ENCODE measurements around the gene JADE1. TPM values are rescaled to one million over a fixed set of nuclear protein-coding genes. Genes with fewer than 3 reads are reported as not detected.

Gene JADE1
- total RNA-seq, 2 experiments from 2014 or later, result 43.1 to 64.0 TPM

DNA sequence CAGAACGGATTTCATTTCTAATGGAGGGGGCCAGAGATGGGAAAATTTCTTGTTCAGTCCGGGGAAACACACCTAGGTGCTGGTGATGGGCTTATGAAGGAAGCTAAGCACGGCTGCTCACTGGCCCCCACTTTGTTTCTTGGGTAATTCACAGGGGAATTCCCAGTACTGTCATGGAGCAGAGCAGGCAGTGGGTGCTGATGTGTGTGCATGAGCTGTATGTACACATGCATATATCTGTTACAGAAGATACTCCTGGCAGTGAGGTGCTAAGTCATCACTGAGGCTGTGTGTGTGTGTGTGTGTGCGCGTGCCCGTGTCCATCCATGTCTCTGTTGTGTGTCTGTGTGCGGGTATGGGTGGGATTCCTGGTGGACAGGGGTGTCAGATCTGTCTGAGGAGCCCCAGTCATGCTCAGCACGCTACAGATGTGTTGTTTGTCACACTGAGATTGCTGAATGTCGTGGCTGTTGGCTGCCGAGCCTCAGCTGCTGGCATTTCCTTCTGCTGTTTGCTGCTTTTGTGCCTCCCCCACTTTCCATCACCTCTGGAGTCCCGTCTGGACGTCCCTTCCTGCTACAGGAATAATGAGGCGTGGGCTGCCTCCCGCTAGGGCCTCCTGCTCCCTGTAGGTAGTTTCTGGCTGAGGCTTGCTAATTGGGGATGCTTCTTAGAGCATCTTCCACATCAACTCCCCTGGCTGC lies 53.3 kb downstream of the JADE1 start:
- no TSS peak for BruUV-seq (replicated peaks)
- peak overlapping the region; percentile 28 for H3K27ac ChIP-seq (ENCODE audit: low read depth, low read length, poor library complexity, severe bottlenecking)
- H3K4me1 ChIP-seq (ENCODE audit: insufficient read depth, low read length, poor library complexity, severe bottlenecking), result peaks cover 5% of the 10 kb centered on the region
- H3K9me2 ChIP-seq (ENCODE audit: insufficient read depth, low read length), result no peaks in the 10 kb centered on the region
- peaks cover 11% of the 10 kb centered on the region; the same call in 1 of the 2 replicates for H3K79me2 ChIP-seq (ENCODE audit: insufficient read depth, low read depth, low read length)
- H2AFZ ChIP-seq (ENCODE audit: low read length), result no peak overlapping the region
- CTCF ChIA-PET (ENCODE audit: unreplicated experiment), result no interaction called here
- no peaks in the 10 kb centered on the region for H3K9me3 ChIP-seq (ENCODE audit: low read length)
- TF ChIP-seq, protein P1, sequence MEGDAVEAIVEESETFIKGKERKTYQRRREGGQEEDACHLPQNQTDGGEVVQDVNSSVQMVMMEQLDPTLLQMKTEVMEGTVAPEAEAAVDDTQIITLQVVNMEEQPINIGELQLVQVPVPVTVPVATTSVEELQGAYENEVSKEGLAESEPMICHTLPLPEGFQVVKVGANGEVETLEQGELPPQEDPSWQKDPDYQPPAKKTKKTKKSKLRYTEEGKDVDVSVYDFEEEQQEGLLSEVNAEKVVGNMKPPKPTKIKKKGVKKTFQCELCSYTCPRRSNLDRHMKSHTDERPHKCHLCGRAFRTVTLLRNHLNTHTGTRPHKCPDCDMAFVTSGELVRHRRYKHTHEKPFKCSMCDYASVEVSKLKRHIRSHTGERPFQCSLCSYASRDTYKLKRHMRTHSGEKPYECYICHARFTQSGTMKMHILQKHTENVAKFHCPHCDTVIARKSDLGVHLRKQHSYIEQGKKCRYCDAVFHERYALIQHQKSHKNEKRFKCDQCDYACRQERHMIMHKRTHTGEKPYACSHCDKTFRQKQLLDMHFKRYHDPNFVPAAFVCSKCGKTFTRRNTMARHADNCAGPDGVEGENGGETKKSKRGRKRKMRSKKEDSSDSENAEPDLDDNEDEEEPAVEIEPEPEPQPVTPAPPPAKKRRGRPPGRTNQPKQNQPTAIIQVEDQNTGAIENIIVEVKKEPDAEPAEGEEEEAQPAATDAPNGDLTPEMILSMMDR (conservative IDR thresholded peaks at IDR 0.05; ENCODE audit: low read length), result no peak
- no peak for TF ChIP-seq EZH2phosphoT487 (IDR thresholded peaks at IDR 0.05; ENCODE audit: borderline replicate concordance, low read depth, low read length)
- DNase-seq (ENCODE audit: low spot score), result no peak
- POLR2A ChIA-PET, result interaction anchor here (0.6 to 1.1 kb wide), 4 partner anchors 12 to 34 kb away, joined by 3 to 4 read pairs (median 3); no protein-coding TSS in a partner anchor
- peaks cover 100% of the 10 kb centered on the region for H3K36me3 ChIP-seq (ENCODE audit: insufficient read depth, low read length)
- intact Hi-C loops (cut with micrococcal nuclease; ENCODE audit: unreplicated experiment), result loop anchor here (1.0 to 5.0 kb wide), 5 partner anchors 35 to 671 kb away; partner anchors contain the start of gene JADE1
- 0 out of 2 replicates have a peak, but pooled peaks cover 11% of the 10 kb centered on the region for H4K20me1 ChIP-seq (ENCODE audit: insufficient read depth, low read length)
- no peak overlapping the region for H3K4me3 ChIP-seq (ENCODE audit: low read depth, low read length, poor library complexity, severe bottlenecking)
- H3K4me2 ChIP-seq (ENCODE audit: low read length), result no peak overlapping the region

DNA sequence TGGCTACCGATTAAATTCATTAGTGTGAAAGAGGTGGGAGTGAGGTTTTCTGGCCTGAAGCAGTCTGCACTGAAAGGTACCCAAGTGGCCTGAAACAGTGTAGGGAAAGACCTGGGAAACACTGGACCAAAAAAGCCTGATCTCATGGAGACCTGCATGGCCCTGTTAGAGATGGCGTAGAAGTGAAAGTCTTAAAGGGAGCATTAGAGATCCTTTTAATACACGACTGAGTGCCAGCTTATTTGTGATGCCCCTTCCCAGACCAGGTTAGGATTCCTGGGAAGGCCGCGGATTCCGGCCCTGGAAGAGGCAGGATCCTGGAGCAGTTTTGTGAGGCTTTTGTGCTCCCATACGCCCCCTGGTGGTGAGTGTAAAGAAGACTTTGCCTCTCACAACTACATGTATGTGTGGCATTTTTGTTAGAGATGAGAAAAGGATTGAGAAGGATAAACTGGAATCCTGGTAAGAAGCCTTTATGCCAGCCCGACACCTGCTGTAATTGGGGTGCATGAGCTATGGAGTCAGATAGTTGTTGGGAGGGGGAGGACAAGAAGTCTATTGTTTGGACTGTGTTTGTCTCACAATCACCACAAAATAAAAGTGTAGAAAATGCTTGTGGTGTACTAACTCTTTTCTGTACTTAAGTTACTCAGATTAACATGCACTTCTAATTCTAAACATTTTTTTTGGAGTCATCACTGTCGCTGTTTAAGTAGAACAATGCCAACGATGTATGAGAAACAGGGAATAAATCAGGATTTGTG lies 54.0 kb downstream of the JADE1 start:
- ChIA-PET POLR2A (interaction anchor here (0.6 to 1.0 kb wide), 2 partner anchors 23 to 24 kb away, joined by 3 read pairs; no protein-coding TSS in a partner anchor), CTCF (ENCODE audit: unreplicated experiment) (interaction anchor here (0.6 kb wide), 1 partner anchor 291 kb away, joined by 4 read pairs; no protein-coding TSS in a partner anchor)
- intact Hi-C loops (cut with micrococcal nuclease; ENCODE audit: unreplicated experiment), result loop anchor here (1.0 to 5.0 kb wide), 5 partner anchors 36 to 672 kb away; partner anchors contain the start of gene JADE1
- no peak overlapping the region for H3K4me2 ChIP-seq (ENCODE audit: low read length)
- H3K4me1 ChIP-seq (ENCODE audit: insufficient read depth, low read length, poor library complexity, severe bottlenecking), result peaks cover 5% of the 10 kb centered on the region
- no peaks in the 10 kb centered on the region for H3K9me2 ChIP-seq (ENCODE audit: insufficient read depth, low read length)
- TSS peak; percentile 9 for BruUV-seq (replicated peaks)
- H3K9me3 ChIP-seq (ENCODE audit: low read length), result no peaks in the 10 kb centered on the region
- H2AFZ ChIP-seq (ENCODE audit: low read length), result no peak overlapping the region
- 0 out of 2 replicates have a peak, but pooled peaks cover 11% of the 10 kb centered on the region for H4K20me1 ChIP-seq (ENCODE audit: insufficient read depth, low read length)
- peaks cover 100% of the 10 kb centered on the region for H3K36me3 ChIP-seq (ENCODE audit: insufficient read depth, low read length)
- no peak overlapping the region for H3K4me3 ChIP-seq (ENCODE audit: low read depth, low read length, poor library complexity, severe bottlenecking)
- peak; percentile 62 for DNase-seq (ENCODE audit: low spot score)
- H3K79me2 ChIP-seq (ENCODE audit: insufficient read depth, low read depth, low read length), result peaks cover 11% of the 10 kb centered on the region; the same call in 1 of the 2 replicates
- TF ChIP-seq, protein P1 (conservative IDR thresholded peaks at IDR 0.05; ENCODE audit: low read length), result peak; percentile 97
- TF ChIP-seq EZH2phosphoT487 (IDR thresholded peaks at IDR 0.05; ENCODE audit: borderline replicate concordance, low read depth, low read length), result no peak
- no peak overlapping the region for H3K27ac ChIP-seq (ENCODE audit: low read depth, low read length, poor library complexity, severe bottlenecking)

Measured in OCI-LY7 (cell line).